ENCODE results near the gene WWP2.

DNA sequence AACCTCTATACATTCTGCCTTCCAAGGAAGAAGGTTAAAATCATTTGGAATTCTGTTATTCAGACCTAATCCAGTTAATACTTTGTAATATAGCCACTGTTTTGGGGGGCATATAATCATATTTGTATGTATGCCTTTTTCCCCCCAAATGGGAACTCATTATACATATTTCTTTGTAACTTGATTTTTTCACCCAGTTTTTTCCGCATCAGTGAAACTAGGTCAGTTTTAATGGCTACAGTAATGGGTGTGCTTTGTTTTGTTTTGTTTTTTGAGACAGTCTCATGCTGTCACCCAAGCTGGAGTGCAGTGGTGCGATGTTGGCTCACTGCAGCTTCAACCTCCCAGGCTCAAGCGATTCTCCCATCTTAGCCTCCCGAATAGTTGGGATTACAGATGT lies 54.9 kb downstream of the WWP2 start:
- TF ChIP-seq POLR2AphosphoS5 (IDR thresholded peaks at IDR 0.05; ENCODE audit: low read depth, low read length): no peak
- no peak for TF ChIP-seq SIN3A (IDR thresholded peaks at IDR 0.05; ENCODE audit: borderline replicate concordance, insufficient read depth, low read length)
- TF ChIP-seq, protein P1, sequence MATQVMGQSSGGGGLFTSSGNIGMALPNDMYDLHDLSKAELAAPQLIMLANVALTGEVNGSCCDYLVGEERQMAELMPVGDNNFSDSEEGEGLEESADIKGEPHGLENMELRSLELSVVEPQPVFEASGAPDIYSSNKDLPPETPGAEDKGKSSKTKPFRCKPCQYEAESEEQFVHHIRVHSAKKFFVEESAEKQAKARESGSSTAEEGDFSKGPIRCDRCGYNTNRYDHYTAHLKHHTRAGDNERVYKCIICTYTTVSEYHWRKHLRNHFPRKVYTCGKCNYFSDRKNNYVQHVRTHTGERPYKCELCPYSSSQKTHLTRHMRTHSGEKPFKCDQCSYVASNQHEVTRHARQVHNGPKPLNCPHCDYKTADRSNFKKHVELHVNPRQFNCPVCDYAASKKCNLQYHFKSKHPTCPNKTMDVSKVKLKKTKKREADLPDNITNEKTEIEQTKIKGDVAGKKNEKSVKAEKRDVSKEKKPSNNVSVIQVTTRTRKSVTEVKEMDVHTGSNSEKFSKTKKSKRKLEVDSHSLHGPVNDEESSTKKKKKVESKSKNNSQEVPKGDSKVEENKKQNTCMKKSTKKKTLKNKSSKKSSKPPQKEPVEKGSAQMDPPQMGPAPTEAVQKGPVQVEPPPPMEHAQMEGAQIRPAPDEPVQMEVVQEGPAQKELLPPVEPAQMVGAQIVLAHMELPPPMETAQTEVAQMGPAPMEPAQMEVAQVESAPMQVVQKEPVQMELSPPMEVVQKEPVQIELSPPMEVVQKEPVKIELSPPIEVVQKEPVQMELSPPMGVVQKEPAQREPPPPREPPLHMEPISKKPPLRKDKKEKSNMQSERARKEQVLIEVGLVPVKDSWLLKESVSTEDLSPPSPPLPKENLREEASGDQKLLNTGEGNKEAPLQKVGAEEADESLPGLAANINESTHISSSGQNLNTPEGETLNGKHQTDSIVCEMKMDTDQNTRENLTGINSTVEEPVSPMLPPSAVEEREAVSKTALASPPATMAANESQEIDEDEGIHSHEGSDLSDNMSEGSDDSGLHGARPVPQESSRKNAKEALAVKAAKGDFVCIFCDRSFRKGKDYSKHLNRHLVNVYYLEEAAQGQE (IDR thresholded peaks at IDR 0.05; ENCODE audit: insufficient read depth in 1 of 2, low read depth in 2 of 2, low read length in 2 of 2): no peak
- TF ChIP-seq TAF1 (IDR thresholded peaks at IDR 0.05; ENCODE audit: borderline replicate concordance, insufficient read depth, low read length): no peak
- TF ChIP-seq FOXP2 (optimal IDR thresholded peaks at IDR 0.05; ENCODE audit: borderline replicate concordance, extremely low read depth, extremely low read length, insufficient read depth): no peak

Data from PFSK-1 (cell line).